Keratinocyte (primary cell): ENCODE data around the gene RHBDL2.

Experiments
- CTCF ChIP-seq, 3 experiments: IDR thresholded peaks in 1 of 3; conservative IDR thresholded peaks in 1 of 3; optimal IDR thresholded peaks in 1 of 3; 2 replicates in 2 of 3; 3 replicates in 1 of 3; pipeline versions ENCODE3 to v1.5.1; 2011; ENCODE audit warnings: low read length in 3 of 3, mild to moderate bottlenecking in 3 of 3, moderate library complexity in 2 of 3, control low read depth in 1 of 3, inconsistent platforms in 1 of 3; ENCODE audit not compliant: insufficient read depth in 2 of 3; ENCODE audit errors: extremely low read depth in 1 of 3
- EZH2 ChIP-seq: IDR thresholded peaks from one replicate; pipeline ENCODE4 v1.6.1; 2012; ENCODE audit warnings: inconsistent platforms, mild to moderate bottlenecking, low read length, moderate library complexity

- TF ChIP-seq CTCF (optimal IDR thresholded peaks at IDR 0.05 in 1 of 3, IDR thresholded peaks at IDR 0.05 in 1 of 3, conservative IDR thresholded peaks at IDR 0.05 in 1 of 3; ENCODE audit: extremely low read depth in 1 of 3, insufficient read depth in 2 of 3, low read length in 3 of 3) (no peak), EZH2 (no peak)
These were observed 69.1 kb downstream of the RHBDL2 start for GRCh38 chr1:38872401-38873026.
